H1 (cell line): ENCODE data around the gene SPARC. TPM values are rescaled to one million over a fixed set of nuclear protein-coding genes. Genes with fewer than 3 reads are reported as not detected.

Source experiments
- CTCF ChIA-PET: fragments of 300-600 bp; sonication (Branson Sonifier 250); formaldehyde crosslinking; loops from one replicate; lab custom pipeline; 2021; ENCODE audit not compliant: partially characterized antibody; lab: Charles Lee
- POLR2A ChIA-PET: fragments of 300-600 bp; sonication (Branson Sonifier 250); formaldehyde crosslinking; loops from one replicate; lab custom pipeline; 2021; ENCODE audit warnings: inconsistent platforms; ENCODE audit not compliant: partially characterized antibody; lab: Charles Lee
- DNase-seq, 2 experiments: peaks; one replicate each; pipeline versions ENCODE4 v3.0.0 to v3.0.0-alpha.2; 2010 to 2022; ENCODE audit warnings: low spot score in 2 of 2, low read depth in 1 of 2, mixed read lengths in 1 of 2
- FAIRE-seq: peaks from 2 replicates; lab custom pipeline; 2011; peaks lifted over from hg19 to GRCh38; lab: Jason Lieb, UNC
- H2AFZ ChIP-seq: 2 replicates; pipeline ENCODE4 v1.8.1; 2012; ENCODE audit warnings: low read length, inconsistent platforms
- H2AK5ac ChIP-seq: 2 replicates; pipeline ENCODE4 v1.6.1; 2013; ENCODE audit warnings: low read depth, low read length
- H2BK120ac ChIP-seq: replicated peaks from 2 replicates; pipeline ENCODE3; 2013; ENCODE audit warnings: low read depth, low read length, inconsistent platforms
- H2BK12ac ChIP-seq: 2 replicates; pipeline ENCODE4 v1.6.1; 2013; ENCODE audit warnings: low read depth, low read length
- H2BK15ac ChIP-seq: 2 replicates; pipeline ENCODE4 v1.6.1; 2013; ENCODE audit warnings: low read length
- H2BK20ac ChIP-seq: 2 replicates; pipeline ENCODE4 v1.6.1; 2013; ENCODE audit warnings: low read length
- H2BK5ac ChIP-seq: 2 replicates; pipeline ENCODE4 v1.6.1; 2013; ENCODE audit warnings: low read depth, low read length
- H3K14ac ChIP-seq: 2 replicates; pipeline ENCODE4 v1.6.1; 2013; ENCODE audit warnings: inconsistent platforms; ENCODE audit not compliant: insufficient read length
- H3K18ac ChIP-seq: 2 replicates; pipeline ENCODE4 v1.6.1; 2013; ENCODE audit warnings: low read length; ENCODE audit errors: extremely low read depth
- H3K23ac ChIP-seq: 2 replicates; pipeline ENCODE4 v1.6.1; 2013; ENCODE audit warnings: inconsistent platforms; ENCODE audit not compliant: insufficient read length
- H3K23me2 ChIP-seq: 2 replicates; pipeline ENCODE4 v1.6.1; 2013; ENCODE audit warnings: low read depth, low read length
- H3K27ac ChIP-seq: 2 replicates; pipeline ENCODE4 v1.6.1; 2011; ENCODE audit warnings: low read depth, low read length, inconsistent platforms
- H3K27me3 ChIP-seq, 4 experiments: replicated peaks in 1 of 4; 1 replicate in 1 of 4; 2 replicates in 3 of 4; pipeline versions ENCODE4 v1.6.1 to v1.8.1; 2011 to 2013; ENCODE audit warnings: low read length in 3 of 4, mild to moderate bottlenecking in 3 of 4, inconsistent platforms in 2 of 4, mixed read lengths in 2 of 4, moderate library complexity in 1 of 4; ENCODE audit not compliant: control insufficient read depth in 3 of 4, insufficient read depth in 3 of 4; ENCODE audit errors: extremely low read depth in 1 of 4
- H3K36me3 ChIP-seq, 4 experiments: 2 replicates each; pipeline versions ENCODE4 v1.6.1 to v1.8.1; 2011 to 2013; ENCODE audit warnings: mild to moderate bottlenecking in 4 of 4, low read length in 3 of 4, moderate library complexity in 2 of 4, control low read depth in 1 of 4, inconsistent platforms in 1 of 4; ENCODE audit not compliant: insufficient read depth in 4 of 4, control insufficient read depth in 2 of 4
- H3K4ac ChIP-seq: replicated peaks from 2 replicates; pipeline ENCODE3; 2013; ENCODE audit warnings: low read length, low read depth, mixed read lengths, inconsistent platforms; ENCODE audit not compliant: insufficient read length
- H3K4me1 ChIP-seq, 4 experiments: replicated peaks in 1 of 4; 1 replicate in 1 of 4; 2 replicates in 3 of 4; pipeline versions ENCODE4 v1.6.1 to v1.8.1; 2011 to 2013; ENCODE audit warnings: low read length in 3 of 4, inconsistent platforms in 2 of 4, mixed read lengths in 1 of 4; ENCODE audit not compliant: insufficient read depth in 4 of 4, control insufficient read depth in 3 of 4
- H3K4me2 ChIP-seq, 2 experiments: 2 replicates each; pipeline versions ENCODE4 v1.6.1 to v1.8.1; 2011 to 2013; ENCODE audit warnings: low read depth in 2 of 2, low read length in 2 of 2, control low read depth in 1 of 2, inconsistent platforms in 1 of 2, mild to moderate bottlenecking in 1 of 2; ENCODE audit not compliant: insufficient read depth in 1 of 2
- H3K4me3 ChIP-seq, 4 experiments: fragments of 200-600, 300-600 bp in 1 of 4; sonication (generic), shearing (Covaris generic), sonication (Bioruptor Twin) in 1 of 4; 2 replicates each; pipeline versions ENCODE4 v1.5.1 to v1.8.1; 2011 to 2016; ENCODE audit warnings: low read length in 4 of 4, low read depth in 3 of 4, control low read depth in 2 of 4, inconsistent platforms in 2 of 4, mild to moderate bottlenecking in 2 of 4, mixed read lengths in 1 of 4, moderate library complexity in 1 of 4; ENCODE audit not compliant: insufficient read depth in 2 of 4; ENCODE audit errors: extremely low read depth in 1 of 4
- H3K56ac ChIP-seq: replicated peaks from 2 replicates; pipeline ENCODE3; 2013; ENCODE audit warnings: low read depth, mild to moderate bottlenecking, mixed read lengths, low read length, inconsistent platforms; ENCODE audit not compliant: insufficient read length
- H3K79me1 ChIP-seq: 2 replicates; pipeline ENCODE4 v1.6.1; 2013; ENCODE audit warnings: low read depth, low read length, control low read depth
- H3K79me2 ChIP-seq, 2 experiments: 2 replicates each; pipeline versions ENCODE4 v1.6.1 to v1.8.1; 2012 to 2013; ENCODE audit warnings: low read length in 2 of 2, mild to moderate bottlenecking in 2 of 2, inconsistent platforms in 1 of 2; ENCODE audit not compliant: insufficient read depth in 2 of 2, control insufficient read depth in 1 of 2
- H3K9ac ChIP-seq, 4 experiments: replicated peaks in 1 of 4; 1 replicate in 1 of 4; 2 replicates in 3 of 4; pipeline versions ENCODE4 v1.6.1 to v1.8.1; 2011 to 2013; ENCODE audit warnings: low read depth in 3 of 4, low read length in 3 of 4, control low read depth in 2 of 4, mild to moderate bottlenecking in 2 of 4, moderate library complexity in 2 of 4, inconsistent platforms in 1 of 4; ENCODE audit errors: extremely low read depth in 1 of 4
- H3K9me3 ChIP-seq, 2 experiments: 2 replicates each; pipeline versions ENCODE4 v1.6.1 to v1.8.1; 2012 to 2013; ENCODE audit warnings: mild to moderate bottlenecking in 2 of 2, moderate library complexity in 2 of 2, control low read depth in 1 of 2, inconsistent platforms in 1 of 2, low read depth in 1 of 2, low read length in 1 of 2, mixed read lengths in 1 of 2; ENCODE audit not compliant: insufficient read depth in 2 of 2
- H4K20me1 ChIP-seq, 2 experiments: replicated peaks in 1 of 2; 2 replicates each; pipeline versions ENCODE3 to v1.8.1; 2011 to 2013; ENCODE audit warnings: inconsistent platforms in 2 of 2, low read length in 2 of 2, mild to moderate bottlenecking in 1 of 2; ENCODE audit not compliant: insufficient read depth in 2 of 2, control insufficient read depth in 1 of 2
- H4K5ac ChIP-seq: 2 replicates; pipeline ENCODE4 v1.6.1; 2013; ENCODE audit warnings: low read length, low read depth, mixed read lengths, inconsistent platforms; ENCODE audit not compliant: insufficient read length
- H4K8ac ChIP-seq: 2 replicates; pipeline ENCODE4 v1.8.0; 2013; ENCODE audit warnings: mild to moderate bottlenecking, moderate library complexity, low read length, inconsistent platforms; ENCODE audit not compliant: insufficient read depth; ENCODE audit errors: extremely low read depth
- H4K91ac ChIP-seq: replicated peaks from 2 replicates; pipeline ENCODE3; 2013; ENCODE audit warnings: low read length, mixed read lengths, inconsistent platforms; ENCODE audit not compliant: insufficient read length
- BACH1 ChIP-seq: IDR thresholded peaks from 2 replicates; pipeline ENCODE4 v1.6.1; 2012; ENCODE audit warnings: low read length, improper control_type of control experiment
- CBX5 ChIP-seq: fragments of 300-800, 300-1000 bp; sonication (generic); IDR thresholded peaks from 2 replicates; pipeline ENCODE4 v1.7.1; 2016; ENCODE audit warnings: antibody characterized with exemption, low read length, low read depth
- CTBP2 ChIP-seq: IDR thresholded peaks from 2 replicates; pipeline ENCODE4 v1.7.0; 2011; ENCODE audit warnings: borderline replicate concordance, mild to moderate bottlenecking, moderate library complexity, mixed read lengths, low read length; ENCODE audit not compliant: insufficient read depth, insufficient read length
- JUN ChIP-seq: IDR thresholded peaks from 2 replicates; pipeline ENCODE4 v1.6.1; 2011; ENCODE audit warnings: low read depth, mild to moderate bottlenecking, improper control_type of control experiment, low read length
- JUND ChIP-seq: IDR thresholded peaks from 2 replicates; pipeline ENCODE4 v1.6.1; 2011; ENCODE audit warnings: mild to moderate bottlenecking, improper control_type of control experiment, low read length
- KDM4A ChIP-seq: IDR thresholded peaks from one replicate; pipeline ENCODE4 v1.7.1; 2012; ENCODE audit warnings: low read depth, mild to moderate bottlenecking, moderate library complexity, low read length, inconsistent platforms; ENCODE audit not compliant: severe bottlenecking
- NRF1 ChIP-seq: IDR thresholded peaks from 2 replicates; pipeline ENCODE4 v1.6.1; 2011; ENCODE audit warnings: mild to moderate bottlenecking, low read depth, low read length, improper control_type of control experiment
- POLR2A ChIP-seq, 2 experiments: IDR thresholded peaks; 1 replicate in 1 of 2; 2 replicates in 1 of 2; pipeline ENCODE4 v1.6.1; 2011; ENCODE audit warnings: low read depth in 2 of 2, low read length in 2 of 2, mild to moderate bottlenecking in 2 of 2; ENCODE audit errors: control extremely low read depth in 1 of 2
- RBBP5 ChIP-seq: IDR thresholded peaks from 2 replicates; pipeline ENCODE4 v1.7.1; 2012; ENCODE audit warnings: low read depth, mild to moderate bottlenecking, inconsistent platforms, low read length, moderate library complexity, borderline replicate concordance
- SAP30 ChIP-seq: fragments of 300-600 bp; sonication (generic); IDR thresholded peaks from 2 replicates; pipeline ENCODE4 v1.7.1; 2012; ENCODE audit warnings: low read length, moderate library complexity, mild to moderate bottlenecking, inconsistent platforms; ENCODE audit not compliant: insufficient read depth, insufficient replicate concordance
- SIX5 ChIP-seq: IDR thresholded peaks from 2 replicates; pipeline ENCODE4 v1.6.1; 2011; ENCODE audit warnings: mild to moderate bottlenecking, low read depth, low read length
- SP2 ChIP-seq: IDR thresholded peaks from 2 replicates; pipeline ENCODE4 v1.6.1; 2012; ENCODE audit warnings: mild to moderate bottlenecking, low read length, inconsistent platforms
- SP4 ChIP-seq: IDR thresholded peaks from 2 replicates; pipeline ENCODE4 v1.6.1; 2012; ENCODE audit warnings: low read length, inconsistent platforms
- TAF1 ChIP-seq: IDR thresholded peaks from 2 replicates; pipeline ENCODE4 v1.6.1; 2011; ENCODE audit warnings: mild to moderate bottlenecking, low read depth, low read length
- TAF7 ChIP-seq: optimal IDR thresholded peaks from 2 replicates; pipeline ENCODE3; 2011; ENCODE audit warnings: low read depth, mild to moderate bottlenecking, inconsistent platforms, low read length, moderate library complexity, borderline replicate concordance
- YY1 ChIP-seq: IDR thresholded peaks from 2 replicates; pipeline ENCODE4 v1.6.1; 2011; ENCODE audit warnings: low read depth, mild to moderate bottlenecking, low read length
- WGBS, 2 experiments: shearing (Covaris generic) in 1 of 2; methylation state at CpG; one replicate each; pipeline versions ENCODE4 v1.1.6 to v1.1.7; 2013 to 2015; ENCODE audit warnings: low lambda C conversion rate in 2 of 2, mixed read lengths in 2 of 2, inconsistent platforms in 1 of 2, low coverage in 1 of 2, missing lambda C conversion rate in 1 of 2; ENCODE audit not compliant: insufficient replicate concordance in 2 of 2, insufficient coverage in 1 of 2, insufficient read length in 1 of 2; ENCODE audit errors: extremely low coverage in 1 of 2, missing lambda C conversion rate in 1 of 2; 5-methylcytosine and 5-hydroxymethylcytosine counted together
- polyA plus RNA-seq, 7 experiments: library from polyadenylated mRNA; depleted of rRNA in 3 of 7; stranded (reverse) in 5 of 7; unstranded in 2 of 7; fragments of >200 nt in 5 of 7; fragments of 200-250 nt in 2 of 7; gene quantifications; 1 replicate in 5 of 7; 2 replicates in 1 of 7; 4 replicates in 1 of 7; pipeline versions ENCODE4 v1.2.1 to v1.2.3, GENCODE V29; 2011 to 2013; ENCODE audit warnings: missing spikeins in 2 of 7, mixed read lengths in 2 of 7
- total RNA-seq: library from RNA; stranded (reverse); fragmentation: NEBNext Ultra II Directional; extraction: Animal tissue kit (Norgen Biotek cat#: 25700); gene quantifications from 2 replicates; pipeline ENCODE4 v1.2.1, GENCODE V29; 2021

SPARC gene
- total and polyA plus RNA-seq, 2 of the 8 experiments (the other 6 are each of a cell fraction or from before 2014, with no cell fraction given): 375 to 438 TPM

DNA sequence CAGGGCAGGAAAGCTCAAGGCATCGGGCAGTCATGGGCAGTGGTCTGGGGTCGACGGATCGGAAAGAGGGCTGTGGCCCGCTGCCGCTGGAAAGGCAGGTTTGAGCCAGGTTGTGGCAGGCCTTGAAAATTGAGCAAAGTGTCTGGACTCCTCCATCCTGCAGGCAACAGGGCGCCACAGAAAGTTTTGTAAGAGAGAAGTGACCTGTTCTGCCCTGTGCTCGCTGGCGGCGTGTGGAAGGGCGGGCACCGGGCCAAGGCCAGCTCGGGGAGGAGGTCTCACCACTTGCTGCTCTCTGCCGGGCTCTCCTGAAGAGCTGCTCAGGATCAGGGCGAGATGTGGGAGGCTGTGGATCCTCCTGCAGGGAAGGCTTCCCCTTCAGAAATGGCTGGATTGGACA, 54.2 kb downstream of the SPARC start:
- Histone ChIP-seq H3K4ac (no peak overlapping the region), H2BK5ac (peak overlapping the region; percentile 18; the same call in 1 of the 2 replicates), H3K18ac (no peak overlapping the region), H3K79me1 (no peaks in the 10 kb centered on the region), H3K14ac (no peak overlapping the region), H2BK15ac (no peak overlapping the region), H4K5ac (no peak overlapping the region), H2AK5ac (no peak overlapping the region), H3K4me2 (no peak overlapping the region), H3K4me1 (peaks cover 0 to 5% (median 2%) of the 10 kb centered on the region in 4 experiments; a peak in 2 of 7 replicates), H3K79me2 (no peaks in the 10 kb centered on the region), H3K27me3 (no peaks in the 10 kb centered on the region; a peak in 1 of 7 replicates), H3K4me3 (no peak overlapping the region), H2BK120ac (no peak overlapping the region), H4K8ac (no peak overlapping the region; the same call in 1 of the 2 replicates), H3K23ac (no peak overlapping the region), H3K27ac (no peak overlapping the region), H3K56ac (no peak overlapping the region), H3K36me3 (no peaks in the 10 kb centered on the region), H2BK12ac (no peak overlapping the region), H2AFZ (no peak overlapping the region), H4K91ac (no peak overlapping the region), H4K20me1 (no peaks in the 10 kb centered on the region), H3K23me2 (no peaks in the 10 kb centered on the region), H2BK20ac (no peak overlapping the region), H3K9ac (no peak overlapping the region), H3K9me3 (no peaks in the 10 kb centered on the region)
- POLR2A ChIA-PET: no interaction called here
- no peak for DNase-seq
- WGBS, 2 experiments: 94% methylated on average over 15 of the region's 15 CpGs; no CpG with 5 or more reads in 1 of the 2 experiments
- CTCF ChIA-PET: interaction anchor here (0.9 to 2.1 kb wide), 4 partner anchors 13 to 109 kb away, joined by 5 to 7 read pairs (median 6); no protein-coding TSS in a partner anchor
- no peak for FAIRE-seq
- TF ChIP-seq SP4 (no peak), BACH1 (no peak), CBX5 (no peak), YY1 (no peak), SAP30 (no peak), JUND (no peak), POLR2A (IDR thresholded peaks at IDR 0.05; ENCODE audit: control extremely low read depth in 1 of 2, low read depth in 2 of 2, low read length in 2 of 2) (no peak), JUN (no peak), KDM4A (no peak), SP2 (no peak), TAF7 (no peak), TAF1 (no peak), SIX5 (no peak), CTBP2 (no peak), NRF1 (no peak), RBBP5 (no peak)
